K562 (cell line): ENCODE results near the gene PCSK7. TPM values are rescaled to one million over a fixed set of nuclear protein-coding genes. Genes with fewer than 3 reads are reported as not detected.

Experiments
- ATAC-seq: fragments of 200-7000 bp; cut with Tn5 transposase; 3 replicates; pipeline ENCODE4 v1.9.1; 2020; ENCODE audit warnings: moderate library complexity
- BruUV-seq: library from RNA; stranded (reverse); fragments of 400-500 nt; replicated peaks from 2 replicates; lab custom pipeline; 2021; lab: Mats Ljungman, UMichigan
- CTCF ChIA-PET: fragments of 300-600 bp; formaldehyde crosslinking; extraction: SDS; loops from one replicate; lab custom pipeline; 2021; ENCODE audit warnings: low intra/inter-chr PET ratio; lab: Yijun Ruan, JAX
- POLR2A ChIA-PET: fragments of 300-600, 350-650 bp; sonication (Branson Sonifier 250); formaldehyde crosslinking; extraction: SDS; loops from one replicate; lab custom pipeline; 2021; ENCODE audit warnings: antibody characterized with exemption, inconsistent platforms; lab: Yijun Ruan, JAX
- DNase-seq, 4 experiments: peaks; one replicate each; pipeline versions ENCODE4 v3.0.0 to v3.0.0-alpha.2; 2011 to 2018; ENCODE audit warnings: low spot score in 3 of 4, mixed read lengths in 3 of 4; ENCODE audit errors: extremely low read depth in 1 of 4
- FAIRE-seq: peaks from 2 replicates; lab custom pipeline; 2011; peaks lifted over from hg19 to GRCh38; lab: Jason Lieb, UNC
- H2AFZ ChIP-seq: 2 replicates; pipeline ENCODE4 v1.6.0; 2011; ENCODE audit warnings: low read depth, low read length, control low read depth, inconsistent platforms
- H3K27ac ChIP-seq: fragments of 200-600 bp; 3 replicates; pipeline ENCODE4 v1.8.0; 2011; ENCODE audit warnings: low read depth, mild to moderate bottlenecking, control low read depth, inconsistent platforms, low read length, moderate library complexity, mixed read lengths; ENCODE audit errors: extremely low read depth
- H3K27me3 ChIP-seq, 2 experiments: fragments of 300-600 bp in 1 of 2; 2 replicates in 1 of 2; 3 replicates in 1 of 2; pipeline versions ENCODE4 v1.6.0 to v1.8.0; 2011; ENCODE audit warnings: inconsistent platforms in 2 of 2, low read length in 2 of 2, mild to moderate bottlenecking in 1 of 2, mixed read lengths in 1 of 2, moderate library complexity in 1 of 2; ENCODE audit not compliant: control insufficient read depth in 2 of 2, insufficient read depth in 2 of 2
- H3K36me3 ChIP-seq: fragments of 300-600 bp; 3 replicates; pipeline ENCODE4 v1.8.0; 2011; ENCODE audit warnings: mild to moderate bottlenecking, low read length, inconsistent platforms; ENCODE audit not compliant: control insufficient read depth, insufficient read depth
- H3K4me1 ChIP-seq, 2 experiments: fragments of 200-600 bp in 1 of 2; replicated peaks in 1 of 2; 2 replicates in 1 of 2; 3 replicates in 1 of 2; pipeline versions ENCODE4 v1.5.1 to v1.8.0; 2011; ENCODE audit warnings: inconsistent platforms in 2 of 2, low read length in 2 of 2, mild to moderate bottlenecking in 1 of 2, mixed read lengths in 1 of 2, moderate library complexity in 1 of 2; ENCODE audit not compliant: control insufficient read depth in 2 of 2, insufficient read depth in 2 of 2
- H3K4me2 ChIP-seq: 2 replicates; pipeline ENCODE4 v1.6.1; 2011; ENCODE audit warnings: low read length, control low read depth, inconsistent platforms, mixed read lengths; ENCODE audit not compliant: insufficient read depth
- H3K4me3 ChIP-seq: fragments of 200-600 bp; sonication (generic), shearing (Covaris generic); 2 replicates; pipeline ENCODE4 v1.5.1; 2016; ENCODE audit warnings: control low read depth, inconsistent platforms
- H3K79me2 ChIP-seq: fragments of 200-600 bp; 3 replicates; pipeline ENCODE4 v1.8.0; 2011; ENCODE audit warnings: low read length, inconsistent platforms; ENCODE audit not compliant: control insufficient read depth, insufficient read depth
- H3K9ac ChIP-seq, 2 experiments: 2 replicates each; pipeline versions ENCODE4 v1.6.0 to v1.6.1; 2011; ENCODE audit warnings: low read depth in 2 of 2, low read length in 2 of 2, control low read depth in 1 of 2, inconsistent platforms in 1 of 2, mild to moderate bottlenecking in 1 of 2, mixed read lengths in 1 of 2; ENCODE audit not compliant: insufficient read depth in 1 of 2
- H3K9me1 ChIP-seq: one replicate; pipeline ENCODE4 v1.6.0; 2011; ENCODE audit warnings: inconsistent platforms, mild to moderate bottlenecking, low read length, moderate library complexity; ENCODE audit not compliant: control insufficient read depth, insufficient read depth
- H3K9me3 ChIP-seq: replicated peaks from 2 replicates; pipeline ENCODE4 v1.5.1; 2011; ENCODE audit warnings: low read depth, low read length, inconsistent platforms; ENCODE audit not compliant: control insufficient read depth, insufficient read depth
- H4K20me1 ChIP-seq: replicated peaks from 2 replicates; pipeline ENCODE4 v1.6.1; 2011; ENCODE audit warnings: low read length, inconsistent platforms, mixed read lengths; ENCODE audit not compliant: control insufficient read depth, insufficient read depth
- BRD9 ChIP-seq: fragments of 450-650 bp; IDR thresholded peaks from 2 replicates; pipeline ENCODE4 v1.6.1; 2018; ENCODE audit warnings: low read depth; ENCODE audit not compliant: partially characterized antibody
- CC2D1A ChIP-seq: fragments of 450-650 bp; IDR thresholded peaks from 2 replicates; pipeline ENCODE4 v1.6.1; 2017; ENCODE audit warnings: mild to moderate bottlenecking
- EP400 ChIP-seq: fragments of 450-650 bp; IDR thresholded peaks from 2 replicates; pipeline ENCODE4 v1.6.1; 2017; ENCODE audit warnings: antibody characterized with exemption, mild to moderate bottlenecking, moderate library complexity
- FIP1L1 ChIP-seq: fragments of 200-400 bp; formaldehyde crosslinking; IDR thresholded peaks from 2 replicates; pipeline ENCODE4 v1.6.1; 2018; ENCODE audit warnings: mild to moderate bottlenecking, low read depth, low read length; ENCODE audit not compliant: poor library complexity, severe bottlenecking
- HDAC1 ChIP-seq, 2 experiments: fragments of 450-650 bp; IDR thresholded peaks; 2 replicates each; pipeline ENCODE4 v1.6.1; 2016 to 2017; ENCODE audit warnings: inconsistent platforms in 1 of 2, mild to moderate bottlenecking in 1 of 2, moderate library complexity in 1 of 2
- HMG20B ChIP-seq: fragments of 250-450 bp; sonication (Bioruptor Pico); IDR thresholded peaks from 2 replicates; pipeline ENCODE4 v1.5.0; 2021; ENCODE audit warnings: mild to moderate bottlenecking
- MAX ChIP-seq: sonication (generic); formaldehyde crosslinking; IDR thresholded peaks from 2 replicates; pipeline ENCODE4 v1.9.0; 2022; ENCODE audit warnings: mild to moderate bottlenecking, missing genetic modification reagents
- MECOM ChIP-seq: fragments of 250-450 bp; sonication (Bioruptor Pico); IDR thresholded peaks from 2 replicates; pipeline ENCODE4 v1.8.0; 2022; ENCODE audit warnings: inconsistent platforms
- NFXL1 ChIP-seq: fragments of 450-650 bp; formaldehyde crosslinking; IDR thresholded peaks from 2 replicates; pipeline ENCODE4 v1.4.0; 2021; ENCODE audit warnings: mild to moderate bottlenecking
- NFYB ChIP-seq: IDR thresholded peaks from 2 replicates; pipeline ENCODE4 v1.6.1; 2011; ENCODE audit warnings: mild to moderate bottlenecking, moderate library complexity; ENCODE audit not compliant: insufficient read length; ENCODE audit errors: extremely low read depth
- SNIP1 ChIP-seq: fragments of 450-650 bp; IDR thresholded peaks from 2 replicates; pipeline ENCODE4 v1.7.1; 2017; ENCODE audit warnings: low read depth, mild to moderate bottlenecking
- ZNF12 ChIP-seq: sonication (generic); formaldehyde crosslinking; IDR thresholded peaks from 2 replicates; pipeline ENCODE4 v1.4.0; 2020; ENCODE audit warnings: mild to moderate bottlenecking, missing genetic modification reagents
- ZNF436 ChIP-seq: fragments of 250-450, 450-650 bp; sonication (Bioruptor Pico); formaldehyde crosslinking; IDR thresholded peaks from 2 replicates; pipeline ENCODE4 v1.7.0; 2020; ENCODE audit warnings: mild to moderate bottlenecking
- ZNF444 ChIP-seq: fragments of 250-450 bp; sonication (Bioruptor Pico); IDR thresholded peaks from 2 replicates; pipeline ENCODE4 v1.4.0; 2020; ENCODE audit warnings: mild to moderate bottlenecking, moderate library complexity
- ZNF77 ChIP-seq: fragments of 250-450 bp; sonication (Bioruptor Pico); IDR thresholded peaks from 2 replicates; pipeline ENCODE4 v1.5.0; 2020
- WGBS: fragments of 100-300 bp; shearing (Covaris generic); methylation state at CpG from one replicate; pipeline ENCODE4 v1.1.6; 2016; ENCODE audit warnings: low coverage, mixed read lengths; ENCODE audit not compliant: insufficient coverage; ENCODE audit errors: missing lambda C conversion rate; 5-methylcytosine and 5-hydroxymethylcytosine counted together
- in situ Hi-C: fragments of 300-500 bp; cut with MboI; formaldehyde crosslinking; loops from 4 replicates; pipeline ENCODE4 v1.15.0; 2018; ENCODE audit warnings: inconsistent platforms, mixed read lengths
- intact Hi-C: fragments of 100-400 bp; cut with micrococcal nuclease; formaldehyde crosslinking; loops from 2 replicates; pipeline ENCODE4 v1.14.2; 2022
- polyA plus RNA-seq, 8 experiments: library from polyadenylated mRNA; depleted of rRNA in 4 of 8; stranded (reverse) in 5 of 8; unstranded in 3 of 8; fragments of >200 nt; fragmentation: Nextera tagmentation in 2 of 8; fragmentation: Illumina TruSeq in 1 of 8; extraction: Ambion mirVana in 2 of 8; extraction: Trizol in 1 of 8; gene quantifications; 2 replicates each; pipeline versions ENCODE4 v1.2.1 to v1.2.3, GENCODE V29; 2011 to 2014; ENCODE audit warnings: inconsistent platforms in 1 of 8, missing spikeins in 1 of 8
- total RNA-seq, 7 experiments: library from RNA; depleted of rRNA in 6 of 7; stranded (reverse); fragments of >200 nt in 6 of 7; fragmentation: Illumina TruSeq in 2 of 7; extraction: Trizol in 2 of 7; gene quantifications; 2 replicates each; pipeline versions ENCODE4 v1.2.1 to v1.2.3, GENCODE V29; 2011 to 2021; ENCODE audit warnings: low replicate concordance in 1 of 7

PCSK7 gene
- total and polyA plus RNA-seq, 9 of the 15 experiments (the other 6 are each of a cell fraction or from before 2014, with no cell fraction given), result 3.1 to 29.2 (median 15.6) TPM

GRCh38 chr11:117194267-117194666, 37.6 kb downstream of the PCSK7 start:
- FAIRE-seq, result peak; percentile 26
- H3K9ac ChIP-seq, result 0 out of 4 replicates have a peak overlapping the region, but pooled peaks of 1 of the 2 experiments have one; percentile 26

More at GRCh38 chr11:117194267-117194666, 37.6 kb downstream of the PCSK7 start:
- no TSS peak for BruUV-seq
- no peak for DNase-seq
- peaks cover 3% of the 10 kb centered on the region for H4K20me1 ChIP-seq
- intact Hi-C loops, result no loop called here
- ChIA-PET POLR2A (interaction anchor here (1.1 to 1.2 kb wide), 4 partner anchors 13 to 30 kb away, joined by 3 to 6 read pairs (median 3); no protein-coding TSS in a partner anchor), CTCF (no interaction called here)
- peaks cover 0 to 23% of the 10 kb centered on the region in 2 experiments; a peak in 3 of 5 replicates for H3K4me1 ChIP-seq
- peaks cover 32% of the 10 kb centered on the region; the same call in 2 of the 3 replicates for H3K36me3 ChIP-seq
- no peaks in the 10 kb centered on the region for H3K9me3 ChIP-seq
- H3K4me3 ChIP-seq, result no peak overlapping the region
- in situ Hi-C loops, result no loop called here
- no peak overlapping the region for H3K4me2 ChIP-seq
- no peaks in the 10 kb centered on the region for H3K27me3 ChIP-seq
- WGBS, result 80% methylated on average over 5 of the region's 5 CpGs
- H2AFZ ChIP-seq, result no peak overlapping the region
- no peak for ATAC-seq
- no peaks in the 10 kb centered on the region for H3K9me1 ChIP-seq
- H3K27ac ChIP-seq, result no peak overlapping the region
- H3K79me2 ChIP-seq, result no peaks in the 10 kb centered on the region
- no peak for TF ChIP-seq NFXL1 (CRISPR knock-in tag)
- no peak for TF ChIP-seq ZNF444 (CRISPR knock-in tag)
- TF ChIP-seq EP400, result no peak
- no peak for TF ChIP-seq MAX (CRISPR knock-in tag)
- TF ChIP-seq ZNF12 (CRISPR knock-in tag), result no peak
- TF ChIP-seq FIP1L1, result no peak
- no peak for TF ChIP-seq SNIP1
- no peak for TF ChIP-seq ZNF436 (CRISPR knock-in tag)
- TF ChIP-seq ZNF77, result no peak
- no peak for TF ChIP-seq HMG20B (CRISPR knock-in tag)
- TF ChIP-seq NFYB, result no peak
- no peak for TF ChIP-seq BRD9
- no peak for TF ChIP-seq MECOM (CRISPR knock-in tag)
- TF ChIP-seq CC2D1A, result no peak
- no peak for TF ChIP-seq HDAC1 (IDR thresholded peaks at IDR 0.05)
